IMR-90 (cell line): ENCODE data around the gene PPP5C.

Source experiments
- BHLHE40 ChIP-seq: fragments of 150-350 bp; IDR thresholded peaks from 2 replicates; pipeline ENCODE4 v1.6.1; 2016; ENCODE audit warnings: mild to moderate bottlenecking, low read depth, low read length
- CEBPB ChIP-seq: IDR thresholded peaks from 2 replicates; pipeline ENCODE4 v1.6.1; 2012; ENCODE audit warnings: low read depth, low read length, improper control_type of control experiment
- CHD1 ChIP-seq: IDR thresholded peaks from 2 replicates; pipeline ENCODE4 v1.6.1; 2012; ENCODE audit warnings: low read depth, low read length, improper control_type of control experiment
- CTCF ChIP-seq: conservative IDR thresholded peaks from 2 replicates; pipeline ENCODE4 v1.5.1; 2012; ENCODE audit warnings: mild to moderate bottlenecking, low read depth, low read length, improper control_type of control experiment
- FOS ChIP-seq: fragments of 150-350 bp; IDR thresholded peaks from 2 replicates; pipeline ENCODE4 v1.6.1; 2016; ENCODE audit warnings: low read depth, low read length
- MAFK ChIP-seq: IDR thresholded peaks from 2 replicates; pipeline ENCODE4 v1.6.1; 2012; ENCODE audit warnings: low read depth, low read length, improper control_type of control experiment
- MXI1 ChIP-seq: IDR thresholded peaks from 2 replicates; pipeline ENCODE4 v1.6.1; 2012; ENCODE audit warnings: low read depth, mild to moderate bottlenecking, low read length, moderate library complexity, borderline replicate concordance
- POLR2A ChIP-seq: IDR thresholded peaks from 2 replicates; pipeline ENCODE4 v1.6.1; 2012; ENCODE audit warnings: mild to moderate bottlenecking, low read depth, low read length
- RAD21 ChIP-seq: IDR thresholded peaks from 2 replicates; pipeline ENCODE4 v1.6.1; 2012; ENCODE audit warnings: low read length, improper control_type of control experiment
- RCOR1 ChIP-seq: IDR thresholded peaks from 2 replicates; pipeline ENCODE4 v1.6.1; 2012; ENCODE audit warnings: mild to moderate bottlenecking, low read length, improper control_type of control experiment; ENCODE audit not compliant: insufficient replicate concordance
- SMC3 ChIP-seq: fragments of 150-350 bp; IDR thresholded peaks from 2 replicates; pipeline ENCODE4 v1.6.1; 2016; ENCODE audit warnings: low read depth, mild to moderate bottlenecking, antibody characterized with exemption, low read length, moderate library complexity
- USF2 ChIP-seq: fragments of 150-350 bp; IDR thresholded peaks from 2 replicates; pipeline ENCODE4 v1.6.1; 2017; ENCODE audit warnings: mild to moderate bottlenecking, antibody characterized with exemption, low read length, low read depth

- TF ChIP-seq POLR2A (no peak), BHLHE40 (no peak), CTCF (no peak), MAFK (no peak), USF2 (no peak), CEBPB (no peak), CHD1 (no peak), FOS (no peak), RCOR1 (no peak), RAD21 (no peak), MXI1 (no peak), SMC3 (no peak)
These were observed 37.5 kb downstream of the PPP5C start for GRCh38 chr19:46384396-46384795.
